ENCODE measurements around the gene P2RX1.

Gene P2RX1

DNA sequence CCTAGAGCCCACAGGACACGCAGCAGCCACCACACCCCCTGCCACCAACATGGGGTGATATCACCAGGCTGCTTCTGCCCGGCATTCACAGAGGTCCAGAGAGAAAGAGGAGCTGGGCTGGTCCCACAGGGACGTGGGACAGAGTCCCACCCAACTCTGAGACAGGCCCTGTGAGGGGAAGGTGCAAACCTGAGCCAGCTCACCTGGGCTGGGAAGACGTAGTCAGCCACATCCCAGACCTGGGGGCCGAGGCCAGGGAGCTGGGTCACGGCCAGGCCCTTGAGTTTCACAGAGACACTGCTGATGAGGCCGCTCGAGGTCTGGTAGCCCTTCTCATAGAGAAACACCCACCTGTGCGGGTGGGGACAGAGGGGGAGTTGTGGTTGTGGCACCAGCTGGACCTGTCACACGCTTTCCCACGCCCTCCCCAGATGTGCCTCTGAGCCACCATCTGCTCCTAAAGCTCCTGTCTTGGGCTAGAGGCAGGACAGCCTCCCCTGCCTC is 11.2 kb downstream of the P2RX1 start:
- DNase-seq (ENCODE audit: low read depth) = no peak

DNA sequence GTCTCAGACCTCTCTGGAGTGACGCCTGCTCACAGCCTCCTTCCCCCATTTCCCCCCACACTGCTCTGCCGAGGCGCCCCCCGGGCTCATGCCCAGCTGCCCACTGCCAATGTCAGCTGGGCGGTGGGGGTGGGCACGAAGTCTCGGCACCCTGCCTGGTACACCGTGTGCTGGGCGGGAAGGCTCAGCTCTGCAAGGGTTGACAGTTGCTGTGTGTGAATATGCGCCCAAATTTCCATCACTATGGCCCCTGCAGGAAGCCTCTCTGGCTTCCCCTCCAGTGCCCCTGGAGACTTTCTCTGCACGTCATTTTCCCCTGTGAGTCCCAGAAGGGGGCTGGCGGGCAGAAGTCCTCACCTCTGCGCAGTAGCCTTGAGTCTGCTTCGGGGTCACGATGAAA is 11.8 kb downstream of the P2RX1 start:
- no peak for DNase-seq (ENCODE audit: low read depth)

DNA sequence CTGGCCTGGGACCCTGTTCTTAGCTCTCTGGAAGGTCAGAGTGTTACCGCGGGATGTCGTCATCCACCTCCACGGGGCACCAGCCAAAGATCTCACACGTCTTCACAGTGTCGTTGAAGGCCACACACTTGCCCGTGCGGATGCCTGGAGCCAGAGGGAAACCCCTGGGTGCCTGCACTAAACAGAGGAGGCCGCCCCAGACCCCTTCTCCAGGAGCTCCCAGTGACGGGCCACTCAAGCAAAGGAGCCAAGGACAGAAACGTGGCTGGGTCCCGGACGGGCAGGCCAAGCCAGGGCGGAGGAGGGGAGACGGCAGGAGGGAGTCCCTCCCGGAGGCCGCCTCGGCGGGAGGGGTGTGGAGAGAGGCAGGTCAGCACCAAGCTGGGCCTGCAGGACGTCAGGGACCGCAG is 12.4 kb downstream of the P2RX1 start:
- DNase-seq (ENCODE audit: low read depth) = no peak

DNA sequence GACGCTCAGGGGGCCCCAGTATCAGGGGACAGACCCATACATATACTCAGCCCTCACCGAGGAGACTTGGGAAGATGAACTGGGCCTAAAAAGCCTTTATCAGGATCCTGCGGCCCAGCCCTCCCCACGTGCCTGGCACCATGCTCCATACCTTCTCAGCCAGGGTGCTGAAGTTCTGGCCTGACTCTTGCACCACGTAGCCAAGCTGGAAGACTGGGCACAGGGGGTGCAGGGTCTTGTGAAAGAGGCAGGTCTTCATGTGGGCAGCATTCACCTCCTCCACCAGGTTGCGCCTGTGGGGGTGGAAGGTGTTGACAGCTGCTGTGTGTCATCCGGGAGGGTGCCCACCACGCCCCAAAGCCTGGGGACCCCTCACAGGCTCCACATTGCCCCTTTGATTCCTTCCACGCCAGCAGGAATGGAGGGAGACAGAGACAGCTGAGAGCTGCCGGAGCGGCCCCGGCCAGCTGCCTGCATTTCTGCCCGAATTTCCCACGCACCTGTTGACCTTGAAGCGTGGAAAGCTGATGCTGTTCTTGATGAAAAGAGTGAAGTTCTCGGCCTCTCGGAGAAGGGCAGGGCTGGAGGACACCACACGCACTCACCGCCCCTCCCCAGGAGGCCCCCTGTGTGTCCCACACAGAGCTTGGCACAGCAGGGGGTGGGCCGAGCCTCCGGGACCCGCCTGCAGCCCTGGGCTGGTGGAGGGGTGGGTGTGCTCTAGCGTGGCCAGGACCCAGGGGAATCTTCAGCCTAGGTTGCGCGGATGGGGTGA is 13.0 kb downstream of the P2RX1 start:
- no peak for DNase-seq (ENCODE audit: low read depth)

DNA sequence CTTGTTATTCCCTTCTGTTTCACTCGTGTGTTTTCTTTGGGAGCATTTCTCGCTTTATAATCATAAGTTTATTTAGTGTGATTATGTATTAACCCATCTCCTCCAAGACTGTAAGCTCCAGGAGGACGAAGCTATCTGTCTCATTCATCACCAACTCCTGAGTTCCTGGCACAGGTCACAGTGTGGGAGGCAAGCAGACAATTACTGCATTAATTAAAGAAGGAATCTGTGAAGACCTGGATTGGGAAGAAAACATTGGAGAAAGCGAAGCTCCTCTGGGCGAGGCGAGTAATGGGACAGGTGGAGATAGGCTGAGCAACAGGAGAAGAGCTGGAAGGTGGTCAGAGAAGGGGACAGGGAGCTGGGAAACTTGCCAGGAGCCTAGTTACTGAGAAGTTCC is 15.6 kb downstream of the P2RX1 start:
- no peak for DNase-seq (ENCODE audit: low read depth)

DNA sequence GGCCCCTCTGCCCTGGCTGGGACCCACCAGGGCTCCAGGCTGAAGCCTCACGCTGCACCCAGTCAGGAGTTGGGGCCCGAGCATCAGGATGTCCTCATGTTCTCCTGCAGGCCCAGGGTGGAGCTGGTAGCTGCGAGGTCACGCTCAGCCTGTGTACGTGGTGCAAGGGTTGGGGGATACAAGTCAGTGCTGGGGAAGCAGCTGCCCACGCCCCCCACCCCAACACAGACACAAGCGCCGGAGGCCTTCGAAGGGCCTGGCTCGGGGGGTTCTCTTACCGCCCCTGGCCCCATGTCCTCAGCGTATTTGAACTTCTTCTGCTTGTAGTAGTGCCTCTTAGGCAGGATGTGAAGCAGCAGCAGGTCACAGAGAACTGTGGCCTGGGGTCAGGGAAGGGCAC is 18.5 kb downstream of the P2RX1 start:
- DNase-seq (ENCODE audit: low read depth) = no peak

DNA sequence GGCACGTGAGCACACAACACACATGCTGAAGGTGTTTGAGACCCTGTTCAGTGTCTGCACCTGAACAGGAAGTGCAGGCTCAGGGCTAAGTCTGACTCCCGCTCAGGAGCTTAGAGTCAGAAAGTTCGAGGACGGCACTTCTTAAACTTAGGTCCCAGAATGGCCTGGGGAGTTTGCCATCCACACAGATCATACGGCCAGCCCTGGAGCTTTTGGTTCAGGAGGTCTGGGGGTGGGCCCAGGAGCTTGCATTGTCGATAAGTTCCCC is 19.4 kb downstream of the P2RX1 start:
- no peak for DNase-seq (ENCODE audit: low read depth)

DNA sequence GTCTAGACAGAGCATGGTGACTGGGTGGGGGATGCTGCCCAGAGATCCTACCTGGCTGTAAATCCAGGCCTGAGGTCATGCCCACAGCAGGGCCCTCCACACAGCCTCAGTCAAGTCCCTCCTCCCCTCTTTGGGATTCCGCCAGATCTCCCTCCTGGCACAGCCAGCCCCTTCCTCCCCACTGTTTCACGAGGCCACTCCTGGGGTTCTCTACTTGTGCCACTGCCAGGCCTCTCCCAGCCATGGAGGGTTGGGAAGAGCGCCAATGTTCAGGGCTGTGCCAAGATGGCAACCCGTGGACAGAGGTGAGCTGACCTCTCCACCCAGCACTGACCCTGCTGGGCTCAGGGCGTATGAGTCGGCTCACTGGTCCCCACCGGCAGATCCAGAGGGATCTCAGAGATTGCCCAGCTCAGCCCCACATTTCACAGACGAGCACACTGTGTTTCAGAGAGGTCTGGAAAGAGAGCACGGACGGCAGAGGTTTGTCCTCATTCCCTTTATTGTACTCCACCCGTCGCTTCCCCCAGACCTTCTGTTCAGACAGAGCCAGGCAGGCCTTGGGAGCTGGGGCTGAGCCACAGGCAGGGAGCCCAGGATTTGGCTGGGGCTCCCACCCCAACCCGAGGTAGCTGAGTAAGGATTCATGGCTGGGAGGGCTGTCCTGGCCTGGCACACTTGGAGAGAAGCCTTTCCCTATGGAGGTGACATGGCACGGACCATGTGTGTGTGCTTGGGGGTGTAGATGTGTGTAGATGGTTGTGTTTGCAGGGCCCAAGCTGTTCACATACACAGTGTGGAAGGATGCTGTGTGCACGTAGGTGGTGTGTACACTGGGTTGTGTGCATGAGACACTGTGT is 19.9 kb downstream of the P2RX1 start:
- no peak for DNase-seq (ENCODE audit: low read depth)

DNA sequence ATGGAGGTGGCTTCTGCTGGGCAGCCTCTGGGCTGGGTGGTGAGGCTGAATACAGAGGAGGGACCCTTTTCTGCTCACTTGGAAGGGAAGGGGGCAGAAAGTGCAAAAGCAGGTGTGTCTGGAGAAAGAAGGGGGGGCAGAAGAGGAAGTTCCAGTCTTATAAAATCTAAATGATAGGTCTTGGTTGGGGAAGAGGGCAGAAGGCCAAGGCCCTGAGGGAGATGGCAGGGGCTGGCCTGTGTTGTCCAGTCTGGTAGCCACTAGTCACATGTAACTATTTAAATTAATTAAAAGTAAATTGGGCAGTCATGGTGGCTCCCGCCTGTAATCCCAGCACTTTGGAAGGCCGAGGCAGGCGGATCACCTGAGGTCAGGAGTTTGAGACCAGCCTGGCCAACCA is 20.9 kb downstream of the P2RX1 start:
- no peak for DNase-seq (ENCODE audit: low read depth)

DNA sequence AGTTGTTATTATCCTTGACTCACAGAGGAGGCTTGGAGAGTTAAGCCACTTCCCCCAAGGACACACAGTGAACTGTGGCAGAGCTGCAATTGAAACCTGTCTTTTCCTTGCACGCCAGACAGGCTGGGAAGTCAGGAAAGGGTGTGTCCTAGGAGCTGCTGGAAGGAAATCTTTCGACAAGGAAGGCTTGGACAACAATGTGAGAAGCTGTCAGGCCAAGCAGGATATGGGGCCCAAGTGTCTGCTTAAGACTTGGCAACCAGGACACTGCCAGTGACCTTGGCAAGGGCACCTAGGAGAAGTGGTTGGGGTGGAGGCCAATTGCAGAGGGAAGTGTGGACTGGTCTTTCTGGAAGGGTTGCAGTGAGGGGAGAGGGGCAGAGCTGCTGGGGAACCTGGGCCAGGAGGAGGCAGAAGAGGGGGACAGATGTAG is 21.3 kb downstream of the P2RX1 start:
- no peak for DNase-seq (ENCODE audit: low read depth)

DNA sequence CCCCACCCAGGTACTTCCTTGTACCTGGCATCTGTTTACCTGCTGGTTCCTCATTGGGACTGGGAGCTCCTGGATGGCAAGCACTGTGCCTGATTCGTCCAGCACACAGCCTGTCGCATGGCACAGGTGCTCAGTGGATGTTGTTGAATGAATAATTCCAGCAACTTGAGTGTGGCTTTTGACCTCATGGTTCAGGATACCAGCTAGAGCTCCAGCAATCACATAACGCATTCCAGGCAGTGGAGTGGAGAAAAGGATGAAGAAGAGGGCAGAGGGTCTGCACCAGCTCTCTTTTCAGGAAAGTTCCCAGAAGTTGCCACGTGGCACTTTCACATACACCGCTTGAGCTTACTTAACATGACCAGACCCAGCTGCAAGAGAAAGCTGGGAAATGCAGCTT is 22.1 kb downstream of the P2RX1 start:
- no peak for DNase-seq (ENCODE audit: low read depth)

DNA sequence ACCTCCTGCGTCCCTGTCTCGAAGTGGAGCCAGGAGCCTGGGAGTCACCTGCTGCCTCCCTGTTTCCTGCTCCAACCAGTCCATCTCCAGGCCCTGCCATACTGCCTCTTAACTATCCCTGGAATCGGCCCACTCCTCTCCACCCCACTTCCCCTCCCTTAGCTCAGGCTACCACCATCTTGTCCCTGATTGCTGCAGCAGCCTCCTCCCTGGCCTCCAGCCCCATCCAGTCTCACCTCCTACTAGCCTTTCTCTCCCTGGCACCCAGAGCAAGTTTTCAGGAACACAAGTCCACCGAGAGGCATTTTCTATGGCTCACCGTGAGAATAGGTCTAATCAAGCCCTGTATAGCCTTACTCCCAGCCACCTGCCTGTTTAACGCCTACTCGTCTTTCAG is 22.5 kb downstream of the P2RX1 start:
- DNase-seq (ENCODE audit: low read depth) = no peak

DNA sequence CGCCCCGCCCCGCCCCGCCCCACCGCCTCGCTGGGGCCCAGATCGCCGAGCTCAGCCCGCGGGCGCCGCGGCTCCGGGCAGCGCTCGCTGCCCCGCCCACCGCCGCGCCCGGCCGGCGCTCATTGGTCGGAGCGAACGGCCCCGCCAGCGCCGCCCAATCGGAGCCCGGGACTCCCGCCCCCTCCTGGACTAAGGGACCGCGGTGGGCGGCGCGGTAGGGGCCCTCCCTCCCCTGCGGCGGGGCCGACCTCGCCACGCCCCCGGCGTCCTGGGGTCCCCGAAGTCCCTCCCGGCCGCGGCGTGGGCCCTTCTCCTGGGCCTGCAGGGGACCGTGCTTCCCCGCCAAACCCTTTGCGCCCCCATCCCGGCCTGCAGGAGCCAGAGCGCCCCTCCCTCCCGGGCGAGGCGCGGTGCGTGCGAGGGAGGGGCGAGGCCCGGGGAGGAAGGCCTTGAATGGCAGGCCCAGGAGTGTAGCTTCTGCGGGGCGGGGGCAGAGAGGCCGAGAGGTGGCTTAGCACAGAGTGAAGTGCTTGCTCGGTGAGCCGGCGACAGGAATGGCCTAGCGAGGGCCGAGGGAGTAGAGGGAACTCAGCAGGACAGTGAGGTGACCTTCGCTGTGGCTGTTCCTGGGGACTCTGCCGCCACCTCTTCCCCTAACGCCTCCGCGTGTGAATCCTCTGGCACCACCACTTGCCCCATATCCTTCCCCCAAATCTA is 23.1 kb downstream of the P2RX1 start, which contains the start of gene CAMKK1:
TSS of gene CAMKK1 (minus strand) at position 51 of the 717 bp plus-strand sequence. CDS start 7,366 bp downstream, outside the sequence.
- peak; percentile 67 for DNase-seq (ENCODE audit: low read depth)

DNA sequence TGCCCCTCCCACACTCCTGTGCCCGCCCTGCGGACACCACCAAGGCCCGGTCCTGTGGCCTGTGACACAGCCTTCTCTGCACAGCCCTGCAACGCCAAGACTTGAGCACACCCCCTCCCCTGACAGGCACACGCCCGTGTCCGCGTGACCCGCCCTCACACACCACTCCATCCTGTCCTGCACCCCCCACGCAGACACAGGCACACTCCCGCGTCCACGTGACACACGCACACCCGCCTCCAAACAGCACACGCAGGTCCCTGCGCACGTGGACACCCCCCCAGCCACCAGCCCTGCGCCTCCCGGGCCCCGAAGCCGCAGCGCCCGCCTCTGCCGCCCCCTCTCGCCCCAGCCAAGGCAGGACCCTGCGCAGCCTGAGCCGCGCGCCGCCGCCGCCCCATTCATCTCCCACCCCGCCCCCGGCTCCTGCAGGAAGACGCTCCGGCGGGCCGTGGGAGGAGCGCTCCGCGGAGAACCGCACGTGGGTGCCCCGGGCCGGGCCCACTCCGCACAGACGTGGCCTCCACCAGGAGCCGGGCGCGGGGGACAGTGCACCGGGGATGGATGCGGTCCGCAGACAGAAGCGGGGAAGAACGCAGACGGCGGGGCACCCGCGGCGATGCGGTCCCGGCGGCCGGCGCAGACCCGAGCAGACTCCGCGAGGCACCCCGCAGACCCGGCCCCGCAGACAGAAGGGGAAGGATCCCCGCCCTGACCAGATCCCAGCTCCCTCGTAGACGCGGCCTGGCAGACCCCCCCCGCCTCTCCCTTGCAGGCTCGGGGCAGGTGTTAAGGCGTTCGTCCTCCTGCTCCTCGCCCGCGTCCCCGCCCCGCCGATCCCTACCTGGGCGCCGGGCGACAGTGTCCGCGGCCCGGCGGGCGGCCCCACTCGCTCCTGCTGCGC is 23.9 kb downstream of the P2RX1 start:
- DNase-seq (ENCODE audit: low read depth) = peak; percentile 62

DNA sequence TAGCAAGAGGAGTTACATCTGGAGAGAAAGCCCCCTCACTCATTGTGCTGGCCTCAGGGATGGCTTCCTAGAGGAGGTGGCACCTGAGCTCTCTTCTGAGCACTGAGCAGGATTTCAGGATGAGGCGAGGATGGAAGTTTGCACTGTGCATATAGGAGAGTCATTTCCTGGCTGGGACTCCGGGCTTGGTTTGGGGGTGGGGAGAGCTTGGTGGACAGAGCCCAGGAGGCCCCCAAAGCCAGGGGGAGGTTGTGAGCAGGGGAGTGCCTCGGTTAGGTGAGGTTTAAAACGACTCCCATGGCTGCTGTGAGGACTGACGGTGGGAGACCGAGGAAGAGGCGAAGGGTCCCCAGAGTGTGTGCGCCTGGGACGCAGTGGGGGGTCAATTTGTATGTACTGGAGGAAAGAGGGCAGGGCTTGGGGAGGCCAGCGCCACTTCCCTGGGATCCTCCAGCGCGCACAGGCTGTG is 24.6 kb downstream of the P2RX1 start:
- no peak for DNase-seq (ENCODE audit: low read depth)

DNA sequence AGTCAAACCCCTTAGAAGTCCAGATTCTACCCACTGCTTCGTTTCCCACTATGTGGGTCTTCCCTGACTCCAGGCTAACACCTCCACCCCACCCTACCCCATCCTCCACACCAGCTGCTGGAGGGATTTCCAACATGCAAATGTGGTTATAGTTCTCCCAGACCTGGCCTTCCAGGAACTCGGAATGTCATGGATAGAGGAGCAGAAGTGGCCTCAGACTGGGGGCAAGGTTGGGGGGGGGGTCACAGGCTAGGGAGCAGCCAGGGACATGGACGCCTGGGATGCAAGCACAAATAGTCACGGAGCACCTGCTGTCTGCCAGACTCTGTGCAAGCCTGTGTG is 25.4 kb downstream of the P2RX1 start:
- no peak for DNase-seq (ENCODE audit: low read depth)

DNA sequence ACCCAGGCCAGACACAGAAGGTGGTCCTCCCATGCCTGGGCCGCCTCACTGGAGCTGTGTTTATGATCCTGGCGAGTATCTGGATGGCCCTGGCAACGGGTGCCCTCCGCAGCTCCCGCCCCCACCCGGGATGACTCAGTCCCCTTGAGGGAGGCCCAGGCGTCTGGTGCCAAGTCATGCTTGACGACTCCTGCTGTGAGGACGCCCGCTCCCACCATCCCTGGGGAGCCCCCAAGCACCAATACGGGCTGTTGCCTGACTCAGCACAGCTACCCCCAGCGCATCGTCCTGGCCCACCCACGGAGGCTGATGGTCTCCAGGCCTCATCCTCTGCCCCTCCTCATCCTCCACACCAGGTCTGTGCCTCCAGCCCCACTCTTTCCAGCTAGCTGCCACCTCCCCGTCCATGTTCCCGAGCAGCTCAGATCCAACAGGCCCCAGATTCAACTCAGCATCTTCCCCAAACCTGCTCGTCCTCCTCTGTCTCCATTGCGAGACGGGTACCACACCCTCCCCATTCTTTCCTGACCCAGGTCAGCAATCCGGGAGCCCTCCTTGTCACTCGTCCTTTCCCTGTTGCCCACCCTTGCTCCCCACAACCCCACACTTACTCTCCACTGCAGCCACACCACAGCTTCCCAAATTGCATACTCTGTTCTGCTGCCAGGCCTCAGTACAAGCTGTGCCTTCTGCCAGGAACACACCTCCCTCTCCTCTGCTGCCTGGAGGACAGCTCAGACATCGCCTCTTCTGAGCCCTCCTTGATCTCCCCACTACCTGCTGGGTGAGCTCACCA is 26.0 kb downstream of the P2RX1 start:
- DNase-seq (ENCODE audit: low read depth) = peak; percentile 86

DNA sequence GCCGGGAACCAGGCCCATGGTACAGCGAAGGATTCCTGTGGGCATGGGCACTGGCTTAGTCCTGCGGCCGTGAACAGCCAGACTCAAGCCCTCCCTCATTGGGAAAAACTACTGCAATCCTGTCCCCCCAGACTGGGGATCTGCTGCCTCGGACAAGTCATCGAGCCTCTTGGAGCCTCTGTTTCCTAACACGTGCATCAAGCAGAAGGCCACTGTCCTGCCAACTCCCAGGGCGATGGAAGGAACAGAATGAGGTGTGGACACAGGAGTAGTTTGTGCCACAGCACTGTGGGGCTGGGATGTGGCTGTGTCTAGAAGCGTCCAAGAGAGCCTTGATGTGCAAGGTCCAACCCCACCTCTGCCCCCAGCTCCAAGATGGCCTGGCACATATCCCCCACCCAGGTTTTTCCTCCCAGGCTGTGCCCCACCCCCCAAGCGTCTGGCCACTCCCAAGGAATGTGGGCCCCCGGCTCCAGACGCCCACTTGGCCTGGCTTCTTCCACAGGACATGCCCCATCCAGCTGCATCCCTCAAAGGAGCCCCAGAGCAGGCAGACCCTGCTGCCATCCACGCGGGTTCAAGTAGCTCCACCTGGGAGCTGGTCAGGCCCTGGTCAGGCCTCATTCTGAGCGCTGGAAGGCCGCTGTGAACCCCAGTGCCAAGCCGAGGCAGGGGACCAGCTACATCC is 26.8 kb downstream of the P2RX1 start:
- no peak for DNase-seq (ENCODE audit: low read depth)

DNA sequence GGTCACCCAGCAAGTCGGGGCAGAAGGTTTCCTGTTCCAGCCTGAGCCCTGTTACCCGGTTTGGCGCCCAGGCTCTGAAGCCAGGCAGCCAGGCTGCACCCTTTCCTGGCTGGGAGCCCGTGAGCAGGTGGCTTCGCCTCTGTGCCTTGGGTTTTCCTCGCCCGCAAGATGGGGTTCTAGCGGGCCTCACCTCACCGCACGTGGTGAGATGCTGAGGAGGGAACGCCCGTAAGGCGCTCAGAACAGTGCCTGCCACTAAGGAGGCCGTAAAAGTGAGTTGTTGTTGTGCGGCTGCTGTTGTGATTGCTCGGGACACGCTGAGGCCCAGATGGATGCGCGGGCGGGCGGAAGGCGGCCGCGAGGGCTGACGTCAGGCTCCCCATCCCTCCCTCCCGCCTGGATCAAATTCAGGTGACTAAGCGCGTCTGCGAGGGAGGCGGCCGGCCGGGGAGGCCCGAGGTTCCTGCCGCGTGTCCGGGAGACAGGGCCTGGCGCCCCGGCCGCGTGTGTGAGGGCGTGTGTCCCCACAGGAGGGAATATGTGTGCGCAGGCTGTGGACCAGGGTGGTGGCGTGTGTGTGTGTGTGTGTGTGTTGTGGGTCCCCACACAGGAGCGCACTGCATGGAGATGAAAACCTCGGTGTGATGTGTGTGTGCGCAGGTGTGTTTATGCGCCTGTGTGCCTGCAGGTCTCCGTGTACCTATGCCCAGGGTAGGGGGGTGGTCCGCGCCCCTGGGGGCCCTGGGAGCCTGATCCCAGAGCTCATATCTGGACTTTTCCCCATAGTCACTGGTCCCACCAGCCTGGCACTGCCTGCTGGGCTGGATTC is 27.7 kb downstream of the P2RX1 start:
- DNase-seq (ENCODE audit: low read depth) = peak; percentile 88

Measured in stromal cell of bone marrow (primary cell).